Thyroid gland (tissue), 4 donors: ENCODE measurements around the gene LAMA3. TPM values are rescaled to one million over a fixed set of nuclear protein-coding genes. Genes with fewer than 3 reads are reported as not detected.

Experiments
- DNase-seq, 2 donors: peaks; one replicate each; pipeline ENCODE4 v3.0.0-alpha.2; 2019
- H3K27ac ChIP-seq, 3 donors: fragments of 200-600 bp; sonication (generic); 1 replicate in 2 of 3; 2 replicates in 1 of 3; pipeline ENCODE4 v1.5.1; 2016 to 2019; ENCODE audit warnings: mild to moderate bottlenecking in 1 of 3, moderate library complexity in 1 of 3
- H3K27me3 ChIP-seq: fragments of 200-600 bp; sonication (generic); one replicate; pipeline ENCODE4 v1.5.1; 2019
- H3K36me3 ChIP-seq, 2 donors: fragments of 200-600 bp; sonication (generic); one replicate each; pipeline ENCODE4 v1.5.1; 2016 to 2019
- H3K4me1 ChIP-seq, 2 donors: fragments of 200-600 bp; sonication (generic); one replicate each; pipeline ENCODE4 v1.5.1; 2017 to 2019
- H3K4me3 ChIP-seq, 3 donors: fragments of 200-600 bp; sonication (generic); replicated peaks in 1 of 3; 1 replicate in 2 of 3; 2 replicates in 1 of 3; pipeline ENCODE4 v1.5.1; 2016; ENCODE audit warnings: mild to moderate bottlenecking in 1 of 3
- H3K9me3 ChIP-seq: fragments of 200-600 bp; sonication (generic); one replicate; pipeline ENCODE4 v1.5.1; 2017
- POLR2A ChIP-seq, 2 donors: fragments of 450-650 bp; IDR thresholded peaks; one replicate each; pipeline ENCODE4 v1.6.1; 2017; ENCODE audit warnings: antibody characterized with exemption in 2 of 2, mild to moderate bottlenecking in 2 of 2, moderate library complexity in 1 of 2
- WGBS, 2 donors: methylation state at CpG; one replicate each; pipeline ENCODE4 v1.1.5; 2017; 5-methylcytosine and 5-hydroxymethylcytosine counted together
- intact Hi-C: fragments of 100-400 bp; cut with DNase I; formaldehyde crosslinking; loops from one replicate; pipeline ENCODE4 v1.15.1; 2023
- total RNA-seq, 4 donors: library from RNA; depleted of rRNA; stranded (reverse); fragments of >200 nt; gene quantifications; one replicate each; pipeline ENCODE4 v1.2.3, GENCODE V29; 2016
- TF ChIP-seq, protein P1 (sequence below), 6 experiments: fragments of 200-600 bp in 3 of 6; fragments of 450-650 bp in 3 of 6; sonication (generic) in 3 of 6; IDR thresholded peaks; one replicate each; pipeline ENCODE4 v1.5.1; 2016 to 2019; ENCODE audit warnings: antibody characterized with exemption in 6 of 6, mild to moderate bottlenecking in 2 of 6, inconsistent platforms in 1 of 6, moderate library complexity in 1 of 6

The LAMA3 gene
- total RNA-seq, 4 donors from 2014 or later: 7.5 to 12.1 (median 8.9) TPM

DNA sequence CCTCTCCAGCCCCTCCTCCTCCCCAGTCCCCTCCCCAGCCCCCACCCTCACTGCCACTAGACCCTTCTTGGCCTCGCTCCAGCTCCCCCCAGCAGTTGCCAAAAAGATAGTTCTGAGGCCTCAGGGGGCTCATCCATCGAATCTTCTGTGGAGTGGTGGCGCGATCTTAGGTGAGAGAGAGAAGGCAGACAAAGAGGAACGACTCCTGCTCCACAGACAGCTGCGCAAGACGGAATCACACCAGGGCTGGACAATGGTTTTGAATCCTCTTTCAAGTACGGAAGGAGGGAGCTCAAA is 68.1 kb downstream of the LAMA3 start:
- TF ChIP-seq, protein P1, sequence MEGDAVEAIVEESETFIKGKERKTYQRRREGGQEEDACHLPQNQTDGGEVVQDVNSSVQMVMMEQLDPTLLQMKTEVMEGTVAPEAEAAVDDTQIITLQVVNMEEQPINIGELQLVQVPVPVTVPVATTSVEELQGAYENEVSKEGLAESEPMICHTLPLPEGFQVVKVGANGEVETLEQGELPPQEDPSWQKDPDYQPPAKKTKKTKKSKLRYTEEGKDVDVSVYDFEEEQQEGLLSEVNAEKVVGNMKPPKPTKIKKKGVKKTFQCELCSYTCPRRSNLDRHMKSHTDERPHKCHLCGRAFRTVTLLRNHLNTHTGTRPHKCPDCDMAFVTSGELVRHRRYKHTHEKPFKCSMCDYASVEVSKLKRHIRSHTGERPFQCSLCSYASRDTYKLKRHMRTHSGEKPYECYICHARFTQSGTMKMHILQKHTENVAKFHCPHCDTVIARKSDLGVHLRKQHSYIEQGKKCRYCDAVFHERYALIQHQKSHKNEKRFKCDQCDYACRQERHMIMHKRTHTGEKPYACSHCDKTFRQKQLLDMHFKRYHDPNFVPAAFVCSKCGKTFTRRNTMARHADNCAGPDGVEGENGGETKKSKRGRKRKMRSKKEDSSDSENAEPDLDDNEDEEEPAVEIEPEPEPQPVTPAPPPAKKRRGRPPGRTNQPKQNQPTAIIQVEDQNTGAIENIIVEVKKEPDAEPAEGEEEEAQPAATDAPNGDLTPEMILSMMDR (IDR thresholded peaks at IDR 0.05): no peak
- no peak for TF ChIP-seq POLR2A (IDR thresholded peaks at IDR 0.05)
- intact Hi-C loops: no loop called here
- H3K27ac ChIP-seq: no peak overlapping the region
- 61 to 64% methylated on average over 8 of the region's 8 CpGs for WGBS, 2 donors
- no peaks in the 10 kb centered on the region for H3K9me3 ChIP-seq
- DNase-seq: no peak
- H3K4me1 ChIP-seq: no peaks in the 10 kb centered on the region
- H3K36me3 ChIP-seq: no peaks in the 10 kb centered on the region
- no peak overlapping the region for H3K4me3 ChIP-seq
- no peaks in the 10 kb centered on the region for H3K27me3 ChIP-seq

GRCh38 chr18:23758281-23758680 is 69.0 kb downstream of the LAMA3 start:
- Histone ChIP-seq H3K36me3 (no peaks in the 10 kb centered on the region), H3K4me3 (no peak overlapping the region), H3K27me3 (no peaks in the 10 kb centered on the region), H3K27ac (no peak overlapping the region), H3K9me3 (no peaks in the 10 kb centered on the region), H3K4me1 (no peaks in the 10 kb centered on the region)
- DNase-seq: no peak
- intact Hi-C loops: no loop called here
- TF ChIP-seq, protein P1 (IDR thresholded peaks at IDR 0.05): no peak
- TF ChIP-seq POLR2A (IDR thresholded peaks at IDR 0.05): no peak
- 85 to 90% methylated on average over 14 of the region's 14 CpGs for WGBS, 2 donors

DNA sequence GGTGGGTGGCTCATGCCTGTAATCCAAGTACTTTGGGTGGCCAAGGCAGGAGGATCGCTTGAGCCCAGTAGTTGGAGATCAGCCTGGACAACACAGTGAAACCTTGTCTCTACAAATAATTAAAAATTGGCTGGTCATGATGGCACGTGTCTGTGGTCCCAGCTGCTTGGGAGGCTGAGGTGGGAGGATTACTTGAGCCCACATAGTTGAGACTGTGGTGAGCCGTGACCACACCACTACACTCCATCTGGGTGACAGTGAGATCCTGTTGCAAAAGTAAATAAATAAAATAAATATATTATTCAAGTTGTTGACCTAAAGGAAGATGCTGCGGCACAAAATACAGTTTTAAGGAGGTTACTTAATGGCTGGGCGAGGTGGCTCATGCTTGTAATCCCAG is 72.7 kb downstream of the LAMA3 start:
- Histone ChIP-seq H3K36me3 (no peaks in the 10 kb centered on the region), H3K9me3 (no peaks in the 10 kb centered on the region), H3K27me3 (no peaks in the 10 kb centered on the region), H3K4me1 (no peaks in the 10 kb centered on the region), H3K27ac (no peak overlapping the region), H3K4me3 (no peak overlapping the region)
- WGBS, 2 donors: 87 to 95% methylated on average over 5 of the region's 5 CpGs
- intact Hi-C loops: no loop called here
- TF ChIP-seq, protein P1 (IDR thresholded peaks at IDR 0.05): no peak
- TF ChIP-seq POLR2A (IDR thresholded peaks at IDR 0.05): no peak
- no peak for DNase-seq

- Histone ChIP-seq H3K27ac (no peak overlapping the region), H3K4me1 (no peaks in the 10 kb centered on the region), H3K36me3 (no peaks in the 10 kb centered on the region), H3K9me3 (no peaks in the 10 kb centered on the region), H3K27me3 (no peaks in the 10 kb centered on the region), H3K4me3 (no peak overlapping the region)
- WGBS, 2 donors: 95 to 99% methylated on average over 4 of the region's 4 CpGs
- intact Hi-C loops: no loop called here
- no peak for DNase-seq
- no peak for TF ChIP-seq POLR2A (IDR thresholded peaks at IDR 0.05)
- TF ChIP-seq, protein P1 (IDR thresholded peaks at IDR 0.05): no peak
Measured at GRCh38 chr18:23763343-23763742, 74.1 kb downstream of the LAMA3 start.

GRCh38 chr18:23765931-23766330 is 76.7 kb downstream of the LAMA3 start:
- H3K27me3 ChIP-seq: no peaks in the 10 kb centered on the region
- H3K27ac ChIP-seq: no peak overlapping the region
- H3K4me1 ChIP-seq: no peaks in the 10 kb centered on the region
- WGBS, 2 donors: 97 to 98% methylated on average over 1 of the region's 1 CpG
- H3K9me3 ChIP-seq: no peaks in the 10 kb centered on the region
- no peak overlapping the region for H3K4me3 ChIP-seq
- no peak for DNase-seq
- no peak for TF ChIP-seq POLR2A (IDR thresholded peaks at IDR 0.05)
- TF ChIP-seq, protein P1 (IDR thresholded peaks at IDR 0.05): no peak
- H3K36me3 ChIP-seq: no peaks in the 10 kb centered on the region
- intact Hi-C loops: no loop called here
